ENCODE results near the gene FZR1. TPM values are rescaled to one million over a fixed set of nuclear protein-coding genes. Genes with fewer than 3 reads are reported as not detected.
A peak's percentile ranks its signal among the peaks of the same experiment; 100 is the strongest.

Gene FZR1
- total and polyA plus RNA-seq, 2 of the 4 experiments (the other 2 are of a cell fraction), result 21.5 to 47.8 TPM

GRCh38 chr19:3555653-3556422, 49.7 kb downstream of the FZR1 start:
- DNase-seq, result no peak
- ATAC-seq (ENCODE audit: low read depth), result no peak
- Histone ChIP-seq H3K56ac (ENCODE audit: extremely low read depth, insufficient read depth, low read length) (no peak overlapping the region), H4K8ac (ENCODE audit: low read depth in 2 of 2, low read length in 2 of 2) (no peak overlapping the region), H3K79me1 (ENCODE audit: low read depth in 1 of 2, low read length in 2 of 2) (peaks cover 33 to 50% of the 10 kb centered on the region in 2 experiments), H2BK120ac (ENCODE audit: low read depth, low read length) (no peak overlapping the region), H2BK5ac (ENCODE audit: low read depth, low read length, poor library complexity, severe bottlenecking) (no peak overlapping the region), H3K27me3 (ENCODE audit: control insufficient read depth, insufficient read depth, low read length) (no peaks in the 10 kb centered on the region), H3K23ac (ENCODE audit: low read depth, low read length) (peak overlapping the region; percentile 96), H2AFZ (replicated peaks; ENCODE audit: low read length, poor library complexity) (peak overlapping the region; percentile 75), H2AK9ac (replicated peaks; ENCODE audit: low read depth, low read length, poor library complexity) (peak overlapping the region; percentile 95), H3K4me1 (ENCODE audit: control insufficient read depth, insufficient read depth, low read length) (peaks cover 16% of the 10 kb centered on the region), H3K9me3 (ENCODE audit: control insufficient read depth, insufficient read depth, low read length) (no peaks in the 10 kb centered on the region), H4K5ac (ENCODE audit: low read depth, low read length) (no peak overlapping the region), H3K4me3 (ENCODE audit: insufficient read depth, low read depth, low read length) (peak overlapping the region; percentile 95), H2BK20ac (ENCODE audit: low read depth, low read length) (no peak overlapping the region), H3K4ac (ENCODE audit: low read depth, low read length) (no peak overlapping the region; the same call in 1 of the 2 replicates), H2AK5ac (ENCODE audit: low read depth, low read length) (peak overlapping the region; percentile 74), H3K14ac (replicated peaks; ENCODE audit: low read depth, low read length) (no peak overlapping the region), H4K91ac (ENCODE audit: insufficient read depth, low read depth, low read length) (no peak overlapping the region), H3K9ac (ENCODE audit: low read depth, low read length) (peak overlapping the region; percentile 84), H3K36me3 (ENCODE audit: control insufficient read depth, insufficient read depth, low read length) (peaks cover under 1% of the 10 kb centered on the region; the same call in 1 of the 2 replicates), H3K27ac (ENCODE audit: insufficient read depth, low read length) (no peak overlapping the region; the same call in 1 of the 2 replicates), H2BK15ac (ENCODE audit: low read depth, low read length) (no peak overlapping the region), H4K20me1 (ENCODE audit: insufficient read depth, low read length) (peaks cover 30% of the 10 kb centered on the region), H3K9me1 (ENCODE audit: insufficient read depth, low read length) (0 out of 2 replicates have a peak, but pooled peaks cover 4% of the 10 kb centered on the region), H3K18ac (ENCODE audit: low read depth, low read length) (no peak overlapping the region), H3K4me2 (ENCODE audit: low read depth, low read length) (peak overlapping the region; percentile 84)
- in situ Hi-C loops (cut with MboI; ENCODE audit: low sequenced_read_pairs), result no loop called here
- WGBS, 2 experiments (ENCODE audit: extremely low coverage in 2 of 2, insufficient read length in 1 of 2), result 79% methylated on average over 5 of the region's 15 CpGs; no CpG with 5 or more reads in 1 of the 2 experiments
- CTCF ChIA-PET, result interaction anchor here (0.7 kb wide), 1 partner anchor 11 kb away, joined by 3 read pairs; no protein-coding TSS in a partner anchor
- dilution Hi-C loops (cut with HindIII; ENCODE audit: low sequenced_read_pairs, unreplicated experiment), result no loop called here
- intact Hi-C loops (cut with micrococcal nuclease), result no loop called here
- no TSS peak for BruUV-seq (replicated peaks)
- POLR2A ChIA-PET (ENCODE audit: unreplicated experiment), result no interaction called here
- no peak for TF ChIP-seq CEBPB (IDR thresholded peaks at IDR 0.05; ENCODE audit: low read depth, low read length)
- TF ChIP-seq POLR2A (IDR thresholded peaks at IDR 0.05; ENCODE audit: low read depth, low read length), result no peak
- no peak for TF ChIP-seq ELK1 (IDR thresholded peaks at IDR 0.05; ENCODE audit: borderline replicate concordance, low read depth, low read length)
- no peak for TF ChIP-seq SMC3 (IDR thresholded peaks at IDR 0.05; ENCODE audit: low read depth, low read length)
- TF ChIP-seq MAZ (IDR thresholded peaks at IDR 0.05; ENCODE audit: borderline replicate concordance, low read depth, low read length), result no peak
- TF ChIP-seq BHLHE40 (IDR thresholded peaks at IDR 0.05; ENCODE audit: low read depth, low read length), result no peak
- no peak for TF ChIP-seq CTCF (conservative IDR thresholded peaks at IDR 0.05; ENCODE audit: low read depth, low read length)
- TF ChIP-seq FOS (IDR thresholded peaks at IDR 0.05; ENCODE audit: low read depth, low read length), result no peak
- no peak for TF ChIP-seq MXI1 (IDR thresholded peaks at IDR 0.05; ENCODE audit: borderline replicate concordance, low read depth, low read length)
- TF ChIP-seq MAFK (IDR thresholded peaks at IDR 0.05; ENCODE audit: low read depth, low read length), result no peak
- no peak for TF ChIP-seq CHD1 (IDR thresholded peaks at IDR 0.05; ENCODE audit: low read depth, low read length)
- no peak for TF ChIP-seq USF2 (IDR thresholded peaks at IDR 0.05; ENCODE audit: low read depth, low read length)
- no peak for TF ChIP-seq RAD21 (IDR thresholded peaks at IDR 0.05; ENCODE audit: low read length)
- no peak for TF ChIP-seq RCOR1 (IDR thresholded peaks at IDR 0.05; ENCODE audit: insufficient replicate concordance, low read length)
- TF ChIP-seq RFX5 (IDR thresholded peaks at IDR 0.05; ENCODE audit: low read depth, low read length), result no peak

All from IMR-90 (cell line).